Activated T-helper 9 cell treated with anti-CD3 and anti-CD28 coated beads, Interleukin-2, amount 50 U/mL, for 16 hours (primary cell): Measurements from ENCODE around the gene METTL15.
"Not testable (repeated sequence)": the region's sequence is repeated elsewhere in the genome, so short reads cannot be mapped to it uniquely, and the experiment has no call there.

Experiments
- DNase-seq: peaks from one replicate; pipeline ENCODE4 v3.0.0-alpha.2; 2020; ENCODE audit warnings: low read depth

METTL15 gene

GRCh38 chr11:28296426-28296825 lies 188.2 kb downstream of the METTL15 start:
- no peak for DNase-seq

DNA sequence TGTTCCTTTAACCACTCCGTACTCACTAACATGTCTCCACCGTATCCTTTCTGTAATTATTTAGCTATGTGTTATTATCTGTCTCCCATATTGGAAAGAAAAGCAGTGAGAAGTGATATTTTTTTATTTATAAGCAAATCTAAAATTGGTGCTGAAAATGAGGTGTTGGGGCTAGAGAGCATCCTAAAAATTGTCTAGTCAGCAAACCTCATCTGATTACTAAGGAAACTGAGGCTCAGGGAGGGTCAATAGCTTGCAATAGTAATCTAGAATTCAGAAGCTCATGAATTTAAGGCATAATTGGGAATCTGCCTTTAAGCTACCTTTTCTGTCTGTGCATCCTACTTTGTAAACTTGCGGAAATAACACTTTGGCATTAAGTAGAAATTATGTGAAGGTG lies 190.0 kb downstream of the METTL15 start:
- no peak for DNase-seq

DNA sequence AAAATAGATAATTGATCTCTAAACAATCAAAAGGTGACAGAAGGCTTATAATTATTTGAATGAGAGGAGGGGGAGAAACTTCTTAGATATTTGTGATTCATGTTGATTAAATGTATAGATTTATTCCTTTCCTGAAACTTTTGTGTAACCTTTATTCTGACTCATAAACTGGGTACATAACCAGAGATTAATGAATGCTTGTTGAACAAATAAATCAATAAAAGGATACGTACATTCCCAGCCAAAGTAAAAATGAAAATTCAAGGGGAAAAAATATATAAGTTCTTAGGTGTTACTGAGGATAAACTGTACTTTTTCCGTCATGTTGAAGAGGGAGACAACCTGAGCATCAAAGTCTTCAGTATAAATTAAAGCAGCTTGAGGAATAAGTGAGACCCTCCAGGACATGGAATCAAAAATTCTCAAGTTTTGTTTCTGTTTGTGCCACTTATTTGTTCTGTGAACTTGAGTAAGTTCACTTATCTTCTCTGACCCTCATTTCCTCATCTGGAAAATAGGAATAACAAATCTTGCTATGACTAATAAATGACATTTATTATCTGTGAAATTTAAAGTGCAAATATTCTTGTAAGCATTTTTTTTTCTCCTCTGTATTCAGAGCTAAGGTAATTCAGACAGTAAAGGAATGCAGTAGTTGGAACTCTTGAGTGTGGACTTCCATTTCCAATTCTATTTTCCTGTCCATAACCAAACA lies 195.4 kb downstream of the METTL15 start:
- no peak for DNase-seq

GRCh38 chr11:28315440-28315839 lies 207.3 kb downstream of the METTL15 start:
- DNase-seq: no peak

DNA sequence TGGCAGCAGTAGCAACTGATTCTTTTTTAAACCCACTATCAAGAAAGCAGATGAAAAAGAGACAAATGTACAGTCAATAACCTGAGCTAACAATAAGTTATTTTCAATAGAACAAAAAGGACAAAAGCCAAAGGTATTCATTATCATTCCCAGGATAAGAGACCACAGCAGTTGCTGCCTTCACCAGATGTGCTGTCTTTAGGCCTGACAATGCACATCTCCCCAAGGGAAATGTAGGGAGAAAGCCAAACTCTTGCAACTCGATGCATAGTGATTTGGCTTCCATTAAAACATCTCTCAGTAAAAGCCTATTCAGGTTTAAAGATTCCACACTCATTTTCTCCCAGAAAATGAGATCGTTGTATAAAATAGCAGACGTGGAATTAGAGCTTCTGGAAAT lies 210.7 kb downstream of the METTL15 start:
- DNase-seq: no peak

- no peak for DNase-seq
These were observed 215.4 kb downstream of the METTL15 start for GRCh38 chr11:28323621-28324020.

DNA sequence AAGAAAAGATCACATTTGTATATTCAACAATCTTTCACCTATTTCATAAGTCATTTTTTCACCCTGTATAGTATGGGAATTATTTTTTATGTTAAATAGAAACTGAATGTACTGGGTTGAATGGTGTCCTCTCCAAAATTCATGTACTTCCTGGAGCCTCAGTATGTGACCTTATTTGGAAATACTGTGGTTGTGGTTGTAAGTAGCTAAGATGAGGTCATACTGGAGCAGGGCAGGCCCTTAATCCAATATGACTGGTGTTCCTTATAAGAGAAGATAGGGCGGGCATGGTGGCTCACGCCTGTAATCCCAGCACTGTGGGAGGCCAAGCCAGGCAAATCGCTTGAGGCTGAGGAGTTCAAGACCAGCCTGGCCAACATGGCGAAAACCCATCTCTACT lies 224.2 kb downstream of the METTL15 start:
- DNase-seq: not testable (repeated sequence)

GRCh38 chr11:28337701-28338100 lies 229.5 kb downstream of the METTL15 start:
- DNase-seq: no peak

DNA sequence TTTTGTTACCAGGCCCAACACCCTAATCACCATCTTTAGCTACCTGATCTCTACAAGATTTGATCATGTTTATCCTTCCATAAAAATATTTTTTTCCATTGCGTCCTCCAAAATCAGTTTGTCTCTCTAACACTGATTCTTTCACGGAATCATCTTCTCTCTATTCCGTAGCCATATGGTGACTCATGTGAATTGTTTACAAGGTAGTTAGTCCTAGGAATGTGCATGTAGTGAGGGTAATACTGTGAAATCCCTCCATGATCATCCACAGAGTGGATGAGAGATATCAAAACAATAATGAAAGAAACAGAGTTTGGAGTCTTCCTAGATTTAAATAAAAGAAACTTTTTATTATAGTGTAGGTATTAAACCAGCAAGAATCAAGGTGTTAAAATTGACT lies 230.2 kb downstream of the METTL15 start:
- no peak for DNase-seq

DNA sequence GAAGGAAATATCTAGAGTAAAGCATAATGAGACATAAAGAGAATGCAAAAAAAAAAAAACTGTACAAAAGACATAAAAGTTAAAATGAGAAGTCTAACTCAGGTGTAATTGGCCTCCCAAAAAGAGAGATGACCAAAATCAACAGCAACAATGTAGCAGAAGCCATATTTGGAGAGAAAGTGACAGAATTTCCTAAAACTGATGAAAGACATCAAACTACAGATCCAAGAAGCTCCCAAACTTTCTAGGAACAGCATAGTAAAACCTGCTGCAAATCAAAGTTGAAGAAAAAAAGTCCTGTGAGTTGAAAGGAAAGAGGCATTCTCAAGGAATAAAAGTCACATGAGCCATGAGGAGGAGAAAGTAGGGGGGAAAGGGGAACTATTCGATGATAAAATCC lies 231.3 kb downstream of the METTL15 start:
- no peak for DNase-seq

GRCh38 chr11:28342716-28343115 lies 234.5 kb downstream of the METTL15 start:
- DNase-seq: no peak

- no peak for DNase-seq
These were observed 235.4 kb downstream of the METTL15 start for GRCh38 chr11:28343304-28344233.

DNA sequence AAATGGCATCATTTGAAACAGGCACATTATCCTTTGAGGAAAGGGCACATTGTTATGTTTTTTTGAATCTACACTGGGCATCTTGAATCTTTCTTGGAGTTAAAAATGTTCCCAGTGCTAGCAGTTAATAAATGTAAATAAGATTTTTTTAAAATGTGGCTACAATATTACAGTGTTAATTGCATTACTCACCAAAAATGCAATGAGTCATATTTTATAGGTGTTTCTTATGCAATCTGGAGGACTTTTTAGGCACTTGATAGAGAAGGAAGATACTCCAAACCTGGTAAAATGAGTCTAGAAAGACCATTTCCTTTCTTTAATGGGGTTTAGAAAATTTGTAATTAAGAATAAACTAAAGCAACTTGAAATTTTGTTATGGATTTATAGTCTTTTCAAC lies 238.0 kb downstream of the METTL15 start:
- no peak for DNase-seq

DNA sequence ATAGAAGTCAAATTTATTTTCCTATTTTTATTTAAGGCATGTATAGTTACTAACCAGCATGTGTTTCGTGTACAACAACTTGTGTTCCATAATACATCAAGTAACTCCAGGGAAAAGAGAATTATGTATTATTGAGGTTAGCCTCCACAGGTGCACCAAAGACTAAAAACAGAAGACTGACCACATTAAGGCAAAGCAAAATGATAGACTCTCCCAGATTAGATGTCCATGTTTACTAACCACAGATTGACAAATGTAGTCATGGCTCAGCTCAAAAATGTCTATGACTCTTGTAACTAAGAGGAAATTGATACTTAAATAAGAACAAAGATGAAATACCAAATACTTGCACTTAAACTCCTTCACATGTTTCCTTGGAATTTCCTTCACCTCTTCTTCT lies 238.5 kb downstream of the METTL15 start:
- no peak for DNase-seq

GRCh38 chr11:28347371-28347770 lies 239.2 kb downstream of the METTL15 start:
- DNase-seq: no peak

DNA sequence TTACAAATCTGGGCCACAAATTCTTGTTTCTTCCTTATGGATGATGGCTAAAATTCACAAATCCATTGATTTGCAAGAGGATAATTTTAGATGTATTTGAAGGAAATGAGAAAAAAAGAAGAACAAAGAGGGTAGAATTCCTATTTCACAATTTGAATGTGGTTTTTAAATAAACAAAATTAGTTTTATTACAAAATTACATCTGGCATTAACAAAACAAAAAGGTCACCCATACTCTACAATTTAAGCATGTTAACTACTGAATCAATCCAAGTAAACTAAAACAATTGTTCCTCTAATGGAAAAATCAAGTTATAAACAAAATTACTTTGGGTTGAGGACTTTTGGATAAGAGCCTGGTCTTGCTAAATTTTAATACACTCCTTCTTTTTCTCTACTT lies 242.0 kb downstream of the METTL15 start:
- no peak for DNase-seq

DNA sequence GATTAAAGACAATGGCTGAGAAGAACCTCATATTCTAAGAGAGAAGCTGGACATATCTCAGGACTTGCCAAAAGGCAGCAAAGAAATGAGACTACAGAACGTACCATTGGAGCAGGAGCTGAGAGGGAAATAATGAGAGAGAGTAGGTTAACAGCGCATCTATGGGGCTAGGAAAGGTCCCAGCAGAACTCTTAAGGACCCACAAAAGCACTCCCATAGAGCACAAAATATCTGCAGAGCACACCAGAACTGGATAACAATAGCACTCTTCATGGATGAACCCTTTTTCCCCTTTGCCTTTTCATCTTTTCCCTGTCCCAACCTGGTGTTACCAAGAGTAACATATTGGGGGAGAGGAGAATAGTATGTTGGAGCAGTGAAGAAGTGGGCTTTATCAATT lies 245.8 kb downstream of the METTL15 start:
- no peak for DNase-seq

DNA sequence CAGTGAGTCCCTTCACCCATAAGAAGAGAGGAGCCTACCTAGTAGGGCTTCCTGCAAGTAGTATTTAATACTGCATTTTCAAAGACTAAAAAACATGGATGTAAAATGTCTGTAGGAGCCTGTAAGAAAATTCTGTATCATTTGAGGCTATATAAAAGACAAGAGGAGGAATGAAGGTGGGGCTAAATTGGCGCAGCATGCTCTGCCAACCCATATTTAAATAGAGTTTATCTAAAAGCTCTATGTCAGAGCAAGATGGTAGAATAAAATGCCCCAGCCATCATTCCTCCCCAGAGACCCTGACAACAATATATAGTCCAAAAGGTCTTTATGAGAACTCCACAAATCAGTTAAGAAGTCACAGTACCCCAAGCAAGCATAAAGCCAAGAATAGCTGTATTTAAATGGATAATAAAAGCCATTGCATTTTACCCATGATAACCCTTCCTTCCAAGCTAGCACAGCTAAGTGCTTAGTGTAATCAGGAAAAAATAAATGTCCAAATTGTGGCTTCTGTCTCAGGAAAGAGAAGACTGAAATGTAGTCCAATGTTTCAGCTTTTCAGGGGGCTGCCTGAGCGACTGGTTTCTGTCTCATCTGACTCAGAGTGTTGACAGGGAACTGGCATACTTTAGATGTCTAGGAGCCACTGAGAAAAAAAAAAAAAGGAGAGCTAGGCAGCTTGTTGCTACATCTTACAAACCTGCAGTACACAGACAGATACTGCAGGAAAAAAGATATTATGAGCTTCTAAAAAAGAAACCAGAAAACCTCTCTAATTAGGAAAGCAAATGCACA lies 258.6 kb downstream of the METTL15 start:
- DNase-seq: no peak

DNA sequence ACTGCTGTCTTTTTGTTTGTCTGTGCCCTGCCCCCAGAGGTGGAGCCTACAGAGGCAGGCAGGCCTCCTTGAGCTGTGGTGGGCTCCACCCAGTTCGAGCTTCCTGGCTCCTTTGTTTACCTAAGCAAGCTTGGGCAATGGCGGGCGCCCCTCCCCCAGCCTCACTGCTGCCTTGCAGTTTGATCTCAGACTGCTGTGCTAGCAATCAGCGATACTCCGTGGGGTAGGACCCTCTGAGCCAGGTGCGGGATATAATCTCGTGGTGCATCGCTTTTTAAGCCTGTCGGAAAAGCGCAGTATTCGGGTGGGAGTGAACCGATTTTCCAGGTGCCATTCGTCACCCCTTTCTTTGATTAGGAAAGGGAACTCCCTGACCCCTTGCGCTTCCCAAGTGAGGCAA lies 269.9 kb downstream of the METTL15 start:
- not testable (repeated sequence) for DNase-seq
